ENCODE measurements around the gene MYCBPAP. TPM values are rescaled to one million over a fixed set of nuclear protein-coding genes. Genes with fewer than 3 reads are reported as not detected.

MYCBPAP gene
- total RNA-seq, 2 experiments from 2014 or later, result 4.0 to 4.4 TPM

Other genes with a start within 250 kb of the MYCBPAP start
- gene TMEM92, start 234.0 kb upstream of the MYCBPAP start, total RNA-seq, result not detected
- gene XYLT2, start 162.3 kb upstream of the MYCBPAP start, total RNA-seq, result 10 to 100 TPM; 29.0 to 31.9 TPM
- 10 to 100 TPM; 49.6 to 51.0 TPM for gene MRPL27, start 135.3 kb upstream of the MYCBPAP start, total RNA-seq
- gene EME1, start 135.2 kb upstream of the MYCBPAP start, total RNA-seq, result 10 to 100 TPM; 27.3 to 28.8 TPM
- 10 to 100 TPM; 45.0 to 47.1 TPM for gene LRRC59, start 110.9 kb upstream of the MYCBPAP start, total RNA-seq
- gene ACSF2, start 82.2 kb upstream of the MYCBPAP start, total RNA-seq, result 10 to 100 TPM; 42.1 to 45.0 TPM
- not detected for gene CHAD, start 39.6 kb upstream of the MYCBPAP start, total RNA-seq
- gene RSAD1, start 29.6 kb upstream of the MYCBPAP start, total RNA-seq, result 10 to 100 TPM; 42.7 to 43.5 TPM
- not detected for gene EPN3, start 24.3 kb downstream of the MYCBPAP start, total RNA-seq
- gene SPATA20, start 38.7 kb downstream of the MYCBPAP start, total RNA-seq, result 10 to 100 TPM; 31.3 to 33.1 TPM
- gene CACNA1G, start 52.3 kb downstream of the MYCBPAP start, total RNA-seq, result under 1 TPM in 1 of 2 experiments, not detected in 1; 0.11 TPM
- gene ABCC3, start 126.4 kb downstream of the MYCBPAP start, total RNA-seq, result 1 to 10 TPM in 1 of 2 experiments, under 1 TPM in 1; 0.77 to 1.4 TPM
- 10 to 100 TPM; 30.3 to 31.4 TPM for gene ANKRD40, start 199.5 kb downstream of the MYCBPAP start, total RNA-seq
- 100 to 1,000 TPM; 184 to 200 TPM for gene LUC7L3, start 211.2 kb downstream of the MYCBPAP start, total RNA-seq

Measured in activated naive CD8-positive, alpha-beta T cell treated with anti-CD3 and anti-CD28 coated beads, Interleukin-2, amount 10 ng/mL, durations not matched to agents 7 days and 5 days (primary cell).